PC-3 (cell line): ENCODE data around the gene FIBCD1. TPM values are rescaled to one million over a fixed set of nuclear protein-coding genes. Genes with fewer than 3 reads are reported as not detected.

Experiments
- ATAC-seq: fragments of 200-7000 bp; cut with Tn5 transposase; 2 replicates; pipeline ENCODE4 v1.9.1; 2020; ENCODE audit warnings: mild to moderate bottlenecking, moderate library complexity
- BruUV-seq: library from RNA; stranded (reverse); fragments of 400-500 nt; replicated peaks from 2 replicates; lab custom pipeline; 2021; lab: Mats Ljungman, UMichigan
- CTCF ChIA-PET: fragments of 300-600 bp; sonication (Branson Sonifier 250); formaldehyde crosslinking; loops from one replicate; lab custom pipeline; 2022; ENCODE audit warnings: antibody characterized with exemption; lab: Charles Lee
- POLR2A ChIA-PET: fragments of 300-600 bp; sonication (Branson Sonifier 250); formaldehyde crosslinking; loops from one replicate; lab custom pipeline; 2022; ENCODE audit warnings: antibody characterized with exemption; ENCODE audit not compliant: unreplicated experiment; lab: Charles Lee
- DNase-seq: peaks from one replicate; pipeline ENCODE4 v3.0.0-alpha.2; 2015
- H2AFZ ChIP-seq: fragments of 300-600 bp; sonication (generic); 2 replicates; pipeline ENCODE4 v1.6.0; 2016; ENCODE audit warnings: antibody characterized with exemption, low read length
- H3F3A ChIP-seq: fragments of 300-600 bp; sonication (generic); one replicate; pipeline ENCODE4 v1.6.0; 2017; ENCODE audit warnings: antibody characterized with exemption, low read length, control low read depth, mild to moderate bottlenecking; ENCODE audit not compliant: unreplicated experiment
- H3K27ac ChIP-seq: fragments of 300-600 bp; sonication (generic); 2 replicates; pipeline ENCODE4 v1.5.1; 2016; ENCODE audit warnings: mild to moderate bottlenecking, low read length
- H3K27me3 ChIP-seq: fragments of 300-600 bp; sonication (generic); 2 replicates; pipeline ENCODE4 v1.6.1; 2016; ENCODE audit warnings: low read length, mixed read lengths
- H3K36me3 ChIP-seq: fragments of 300-600 bp; sonication (generic); 2 replicates; pipeline ENCODE4 v1.6.1; 2016; ENCODE audit warnings: low read depth, mixed run types, low read length, mixed read lengths
- H3K4me1 ChIP-seq: fragments of 300-600 bp; sonication (generic); 2 replicates; pipeline ENCODE4 v1.5.1; 2016; ENCODE audit warnings: low read length; ENCODE audit not compliant: insufficient read depth
- H3K4me2 ChIP-seq: fragments of 300-600 bp; sonication (generic); 2 replicates; pipeline ENCODE4 v1.6.0; 2016; ENCODE audit warnings: low read length
- H3K4me3 ChIP-seq: fragments of 300-600 bp; sonication (generic); 2 replicates; pipeline ENCODE4 v1.5.1; 2016; ENCODE audit warnings: mild to moderate bottlenecking, low read length, mixed read lengths
- H3K79me2 ChIP-seq: fragments of 300-600 bp; sonication (generic); 2 replicates; pipeline ENCODE4 v1.6.1; 2017; ENCODE audit warnings: low read length, mixed read lengths
- H3K9ac ChIP-seq: fragments of 300-600 bp; sonication (generic); 2 replicates; pipeline ENCODE4 v1.6.0; 2016; ENCODE audit warnings: mild to moderate bottlenecking, low read length
- H3K9me2 ChIP-seq: fragments of 300-600 bp; sonication (generic); replicated peaks from 2 replicates; pipeline ENCODE4 v1.6.1; 2016; ENCODE audit warnings: mixed run types, low read length, mixed read lengths
- H3K9me3 ChIP-seq: fragments of 300-600 bp; sonication (generic); 2 replicates; pipeline ENCODE4 v1.6.1; 2016; ENCODE audit warnings: low read length, mixed read lengths
- H4K20me1 ChIP-seq: fragments of 300-600 bp; sonication (generic); 2 replicates; pipeline ENCODE4 v1.6.1; 2016; ENCODE audit warnings: low read length, mixed read lengths
- EZH2 ChIP-seq: fragments of 300-600 bp; sonication (generic); IDR thresholded peaks from one replicate; pipeline ENCODE4 v1.6.1; 2017; ENCODE audit warnings: antibody characterized with exemption, mild to moderate bottlenecking, low read length; ENCODE audit not compliant: unreplicated experiment
- EZH2phosphoT487 ChIP-seq: fragments of 300-600 bp; sonication (generic); IDR thresholded peaks from 2 replicates; pipeline ENCODE4 v1.6.1; 2018; ENCODE audit warnings: mild to moderate bottlenecking, antibody characterized with exemption, low read length, borderline replicate concordance
- intact Hi-C: fragments of 100-400 bp; cut with micrococcal nuclease; formaldehyde crosslinking; loops from 2 replicates; pipeline ENCODE4 v1.9.0; 2023
- total RNA-seq: library from RNA; depleted of rRNA; stranded (reverse); fragments of >200 nt; gene quantifications from 2 replicates; pipeline ENCODE4 v1.2.3, GENCODE V29; 2014
- TF ChIP-seq, protein P1 (sequence below): fragments of 300-600 bp; sonication (generic); conservative IDR thresholded peaks from 2 replicates; pipeline ENCODE4 v1.5.1; 2017; ENCODE audit warnings: antibody characterized with exemption, low read depth, mild to moderate bottlenecking, low read length

The FIBCD1 gene
- total RNA-seq, 1 experiment from 2014 or later = 8.9 TPM

DNA sequence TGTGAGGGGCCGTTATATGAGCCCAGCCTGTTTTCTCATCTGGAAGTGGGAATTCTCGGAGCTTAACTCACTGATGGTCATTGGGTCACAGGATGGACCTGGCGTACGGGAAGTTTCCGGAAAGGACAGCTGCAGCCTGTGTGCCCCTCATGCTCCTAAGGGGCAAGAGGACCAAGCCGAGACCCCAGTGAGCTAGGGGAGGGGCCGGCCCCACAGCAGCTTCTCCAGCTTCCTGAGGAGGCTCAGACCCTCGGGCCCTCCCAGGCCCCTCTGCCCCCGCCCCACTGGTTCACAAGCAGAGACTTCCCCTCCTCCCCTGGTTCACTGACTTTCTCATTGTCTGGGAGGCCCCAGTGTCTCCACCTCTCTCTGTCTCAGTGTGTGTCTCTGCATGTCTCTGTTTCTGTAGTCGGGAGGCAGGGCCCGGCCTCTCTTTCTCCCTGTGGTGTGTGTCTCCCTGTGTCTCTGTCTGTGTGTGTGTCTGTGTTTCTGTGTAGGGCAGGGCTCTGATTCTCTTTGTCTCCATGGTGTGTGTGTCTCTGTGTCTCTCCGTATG is 32.3 kb upstream of the FIBCD1 start:
- Histone ChIP-seq H3K36me3 (no peaks in the 10 kb centered on the region), H3K4me2 (no peak overlapping the region), H3K9me2 (no peaks in the 10 kb centered on the region), H3K9me3 (no peaks in the 10 kb centered on the region), H3F3A (no peaks in the 10 kb centered on the region), H3K27ac (no peak overlapping the region), H3K4me1 (no peaks in the 10 kb centered on the region), H3K9ac (no peak overlapping the region), H3K4me3 (no peak overlapping the region), H4K20me1 (no peaks in the 10 kb centered on the region), H2AFZ (no peak overlapping the region), H3K79me2 (no peaks in the 10 kb centered on the region), H3K27me3 (no peaks in the 10 kb centered on the region)
- no peak for TF ChIP-seq EZH2phosphoT487
- TF ChIP-seq, protein P1, sequence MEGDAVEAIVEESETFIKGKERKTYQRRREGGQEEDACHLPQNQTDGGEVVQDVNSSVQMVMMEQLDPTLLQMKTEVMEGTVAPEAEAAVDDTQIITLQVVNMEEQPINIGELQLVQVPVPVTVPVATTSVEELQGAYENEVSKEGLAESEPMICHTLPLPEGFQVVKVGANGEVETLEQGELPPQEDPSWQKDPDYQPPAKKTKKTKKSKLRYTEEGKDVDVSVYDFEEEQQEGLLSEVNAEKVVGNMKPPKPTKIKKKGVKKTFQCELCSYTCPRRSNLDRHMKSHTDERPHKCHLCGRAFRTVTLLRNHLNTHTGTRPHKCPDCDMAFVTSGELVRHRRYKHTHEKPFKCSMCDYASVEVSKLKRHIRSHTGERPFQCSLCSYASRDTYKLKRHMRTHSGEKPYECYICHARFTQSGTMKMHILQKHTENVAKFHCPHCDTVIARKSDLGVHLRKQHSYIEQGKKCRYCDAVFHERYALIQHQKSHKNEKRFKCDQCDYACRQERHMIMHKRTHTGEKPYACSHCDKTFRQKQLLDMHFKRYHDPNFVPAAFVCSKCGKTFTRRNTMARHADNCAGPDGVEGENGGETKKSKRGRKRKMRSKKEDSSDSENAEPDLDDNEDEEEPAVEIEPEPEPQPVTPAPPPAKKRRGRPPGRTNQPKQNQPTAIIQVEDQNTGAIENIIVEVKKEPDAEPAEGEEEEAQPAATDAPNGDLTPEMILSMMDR = no peak
- no peak for TF ChIP-seq EZH2
- no peak for DNase-seq
- POLR2A ChIA-PET = no interaction called here
- no TSS peak for BruUV-seq
- CTCF ChIA-PET = no interaction called here
- intact Hi-C loops = no loop called here
- ATAC-seq = no peak

DNA sequence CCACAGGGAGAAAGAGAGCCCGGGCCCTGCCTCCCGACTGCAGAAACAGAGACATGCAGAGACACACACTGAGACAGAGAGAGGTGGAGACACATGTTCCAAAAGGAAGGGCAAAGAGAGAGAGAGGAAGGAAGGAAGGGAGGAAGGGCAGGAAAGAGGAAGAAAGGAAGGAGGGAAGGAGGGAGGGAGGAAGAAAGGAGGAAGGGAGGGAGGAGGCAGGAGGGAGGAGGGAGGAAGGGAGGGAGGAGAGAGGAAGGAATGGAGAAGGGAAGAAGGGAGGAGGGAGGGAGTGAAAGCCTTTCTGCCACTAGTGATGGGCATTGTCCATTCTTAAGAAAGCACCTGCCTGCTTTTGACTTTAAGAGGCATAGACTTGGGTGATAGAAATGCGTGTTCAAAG is 31.8 kb upstream of the FIBCD1 start:
- Histone ChIP-seq H4K20me1 (no peaks in the 10 kb centered on the region), H2AFZ (no peak overlapping the region), H3K79me2 (no peaks in the 10 kb centered on the region), H3K4me3 (no peak overlapping the region), H3K36me3 (no peaks in the 10 kb centered on the region), H3F3A (no peaks in the 10 kb centered on the region), H3K9me2 (no peaks in the 10 kb centered on the region), H3K4me1 (no peaks in the 10 kb centered on the region), H3K4me2 (no peak overlapping the region), H3K9ac (no peak overlapping the region), H3K27ac (no peak overlapping the region), H3K9me3 (no peaks in the 10 kb centered on the region), H3K27me3 (no peaks in the 10 kb centered on the region)
- ATAC-seq (no peak), DNase-seq (no peak)
- no peak for TF ChIP-seq EZH2phosphoT487
- TF ChIP-seq, protein P1 = no peak
- no peak for TF ChIP-seq EZH2
- intact Hi-C loops = no loop called here
- CTCF ChIA-PET = no interaction called here
- POLR2A ChIA-PET = no interaction called here
- no TSS peak for BruUV-seq

DNA sequence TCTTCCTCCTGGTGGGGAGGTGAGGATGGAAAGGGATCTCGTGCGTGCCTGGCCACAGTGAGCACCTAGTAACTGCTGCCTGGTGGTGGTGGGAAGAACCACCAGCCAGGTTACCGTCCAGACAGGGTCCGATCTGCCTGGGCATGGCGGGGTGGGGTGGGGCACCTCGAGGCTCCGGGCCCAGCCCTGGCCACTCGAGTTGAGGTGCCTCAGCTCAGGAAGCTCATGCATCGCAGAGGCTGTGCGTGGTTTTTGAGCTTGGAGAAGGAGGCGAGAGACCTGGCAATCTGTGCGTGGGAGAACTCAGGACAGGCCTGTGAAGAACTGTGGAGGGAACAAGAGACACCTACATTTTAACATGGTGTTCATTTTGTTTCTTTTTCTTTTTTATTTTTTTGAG is 31.0 kb upstream of the FIBCD1 start:
- no peak overlapping the region for H3K4me3 ChIP-seq
- ChIA-PET POLR2A (no interaction called here), CTCF (no interaction called here)
- no peak overlapping the region for H2AFZ ChIP-seq
- no peak overlapping the region for H3K4me2 ChIP-seq
- H3K4me1 ChIP-seq = no peaks in the 10 kb centered on the region
- no peak for DNase-seq
- BruUV-seq = no TSS peak
- no peaks in the 10 kb centered on the region for H3K36me3 ChIP-seq
- no peak overlapping the region for H3K27ac ChIP-seq
- no peaks in the 10 kb centered on the region for H3K27me3 ChIP-seq
- H3F3A ChIP-seq = no peaks in the 10 kb centered on the region
- no peaks in the 10 kb centered on the region for H3K79me2 ChIP-seq
- H4K20me1 ChIP-seq = no peaks in the 10 kb centered on the region
- TF ChIP-seq EZH2 (no peak), EZH2phosphoT487 (no peak)
- TF ChIP-seq, protein P1 = no peak
- ATAC-seq = no peak
- intact Hi-C loops = no loop called here
- H3K9me2 ChIP-seq = no peaks in the 10 kb centered on the region
- H3K9me3 ChIP-seq = no peaks in the 10 kb centered on the region
- H3K9ac ChIP-seq = no peak overlapping the region
